ENCODE data around the gene ZNF775.

The ZNF775 gene

GRCh38 chr7:150408393-150409299 is 29.5 kb downstream of the ZNF775 start:
- Histone ChIP-seq H3K27me3 (peaks cover 16% of the 10 kb centered on the region), H3K9me3 (no peaks in the 10 kb centered on the region), H3K27ac (no peak overlapping the region), H3K4me1 (ENCODE audit: control insufficient read depth in 1 of 2, insufficient read depth in 1 of 2, low read depth in 1 of 2, low read length in 1 of 2) (peaks cover 10 to 14% of the 10 kb centered on the region in 2 experiments), H3K36me3 (no peaks in the 10 kb centered on the region), H3K4me3 (ENCODE audit: low read depth in 1 of 2, low read length in 1 of 2) (no peak overlapping the region)
- no peak for TF ChIP-seq CTCF (IDR thresholded peaks at IDR 0.05)

GRCh38 chr7:150409300-150410030 is 30.3 kb downstream of the ZNF775 start:
- H3K4me3 ChIP-seq (ENCODE audit: low read depth in 1 of 2, low read length in 1 of 2) = no peak overlapping the region
- H3K27ac ChIP-seq = no peak overlapping the region
- peaks cover 10 to 11% of the 10 kb centered on the region in 2 experiments for H3K4me1 ChIP-seq (ENCODE audit: control insufficient read depth in 1 of 2, insufficient read depth in 1 of 2, low read depth in 1 of 2, low read length in 1 of 2)
- no peaks in the 10 kb centered on the region for H3K36me3 ChIP-seq
- H3K27me3 ChIP-seq = peaks cover 12% of the 10 kb centered on the region
- H3K9me3 ChIP-seq = no peaks in the 10 kb centered on the region
- no peak for TF ChIP-seq CTCF (IDR thresholded peaks at IDR 0.05)

- Histone ChIP-seq H3K4me1 (ENCODE audit: control insufficient read depth in 1 of 2, insufficient read depth in 1 of 2, low read depth in 1 of 2, low read length in 1 of 2) (peaks cover 6 to 10% of the 10 kb centered on the region in 2 experiments), H3K27me3 (peaks cover 7% of the 10 kb centered on the region), H3K27ac (no peak overlapping the region), H3K4me3 (ENCODE audit: low read depth in 1 of 2, low read length in 1 of 2) (no peak overlapping the region), H3K36me3 (no peaks in the 10 kb centered on the region), H3K9me3 (no peaks in the 10 kb centered on the region)
- TF ChIP-seq CTCF (IDR thresholded peaks at IDR 0.05) = no peak
These were observed 31.0 kb downstream of the ZNF775 start for GRCh38 chr7:150410131-150410530.

- Histone ChIP-seq H3K4me3 (ENCODE audit: low read depth in 1 of 2, low read length in 1 of 2) (no peak overlapping the region), H3K4me1 (ENCODE audit: control insufficient read depth in 1 of 2, insufficient read depth in 1 of 2, low read depth in 1 of 2, low read length in 1 of 2) (peaks cover 1 to 3% of the 10 kb centered on the region in 2 experiments), H3K27me3 (peaks cover 4% of the 10 kb centered on the region), H3K36me3 (no peaks in the 10 kb centered on the region), H3K9me3 (no peaks in the 10 kb centered on the region), H3K27ac (no peak overlapping the region)
- no peak for TF ChIP-seq CTCF (IDR thresholded peaks at IDR 0.05)
These were observed 31.7 kb downstream of the ZNF775 start for GRCh38 chr7:150410680-150411346.

GRCh38 chr7:150411606-150412005 is 32.5 kb downstream of the ZNF775 start:
- no peaks in the 10 kb centered on the region for H3K27me3 ChIP-seq
- no peaks in the 10 kb centered on the region for H3K4me1 ChIP-seq (ENCODE audit: control insufficient read depth in 1 of 2, insufficient read depth in 1 of 2, low read depth in 1 of 2, low read length in 1 of 2)
- no peaks in the 10 kb centered on the region for H3K36me3 ChIP-seq
- H3K27ac ChIP-seq = no peak overlapping the region
- H3K4me3 ChIP-seq (ENCODE audit: low read depth in 1 of 2, low read length in 1 of 2) = no peak overlapping the region
- TF ChIP-seq CTCF (IDR thresholded peaks at IDR 0.05) = no peak
- H3K9me3 ChIP-seq = no peaks in the 10 kb centered on the region

Data from neutrophil (primary cell).